ENCODE data around the gene SPG21. TPM values are rescaled to one million over a fixed set of nuclear protein-coding genes. Genes with fewer than 3 reads are reported as not detected.

SPG21 gene
- total and polyA plus RNA-seq, 4 donors = 54.6 to 77.0 (median 65.3) TPM

Other genes with a start within 250 kb of the SPG21 start
- gene RBPMS2, start 214.3 kb downstream of the SPG21 start, total RNA-seq = 1 to 10 TPM; 6.9 to 9.9 TPM
- 1 to 10 TPM in 1 of 2 donors, under 1 TPM in 1; 0.51 to 1.0 TPM for gene RBPMS2, start 214.3 kb downstream of the SPG21 start, polyA plus RNA-seq
- 1 to 10 TPM in 1 of 2 donors, under 1 TPM in 1; 0.65 to 2.8 TPM for gene PIF1, start 164.3 kb downstream of the SPG21 start, total RNA-seq
- 1 to 10 TPM in 1 of 2 donors, under 1 TPM in 1; 0.50 to 4.2 TPM for gene PIF1, start 164.3 kb downstream of the SPG21 start, polyA plus RNA-seq
- 10 to 100 TPM; 46.2 to 50.4 TPM for gene PLEKHO2, start 148.0 kb downstream of the SPG21 start, total RNA-seq
- 10 to 100 TPM; 12.2 to 13.5 TPM for gene PLEKHO2, start 148.0 kb downstream of the SPG21 start, polyA plus RNA-seq
- gene ANKDD1A, start 78.0 kb downstream of the SPG21 start, total RNA-seq = 10 to 100 TPM; 22.3 to 29.2 TPM
- 10 to 100 TPM; 11.1 to 14.7 TPM for gene ANKDD1A, start 78.0 kb downstream of the SPG21 start, polyA plus RNA-seq
- 10 to 100 TPM; 11.3 to 15.2 TPM for gene MTFMT, start 39.7 kb upstream of the SPG21 start, total RNA-seq
- 10 to 100 TPM in 1 of 2 donors, 1 to 10 TPM in 1; 6.1 to 11.0 TPM for gene MTFMT, start 39.7 kb upstream of the SPG21 start, polyA plus RNA-seq
- not detected for gene SLC51B, start 55.5 kb upstream of the SPG21 start, total RNA-seq
- gene SLC51B, start 55.5 kb upstream of the SPG21 start, polyA plus RNA-seq = 10 to 100 TPM in 1 of 2 donors, not detected in 1; 31.4 TPM
- 100 to 1,000 TPM in 1 of 2 donors, 10 to 100 TPM in 1; 86.9 to 171 TPM for gene RASL12, start 78.1 kb upstream of the SPG21 start, total RNA-seq
- gene RASL12, start 78.1 kb upstream of the SPG21 start, polyA plus RNA-seq = 10 to 100 TPM; 51.3 to 82.1 TPM
- 1 to 10 TPM; 1.5 TPM for gene KBTBD13, start 86.8 kb upstream of the SPG21 start, total RNA-seq
- gene KBTBD13, start 86.8 kb upstream of the SPG21 start, polyA plus RNA-seq = under 1 TPM; 0.05 to 0.25 TPM
- 10 to 100 TPM in 1 of 2 donors, 1 to 10 TPM in 1; 5.4 to 10.3 TPM for gene UBAP1L, start 125.3 kb upstream of the SPG21 start, total RNA-seq
- gene UBAP1L, start 125.3 kb upstream of the SPG21 start, polyA plus RNA-seq = 1 to 10 TPM in 1 of 2 donors, under 1 TPM in 1; 0.88 to 8.6 TPM
- gene PDCD7, start 143.9 kb upstream of the SPG21 start, total RNA-seq = 10 to 100 TPM; 18.3 to 34.0 TPM
- gene PDCD7, start 143.9 kb upstream of the SPG21 start, polyA plus RNA-seq = 10 to 100 TPM; 11.1 to 13.8 TPM
- 10 to 100 TPM; 33.4 to 43.9 TPM for gene CLPX, start 195.4 kb upstream of the SPG21 start, total RNA-seq
- 10 to 100 TPM; 11.0 to 19.8 TPM for gene CLPX, start 195.4 kb upstream of the SPG21 start, polyA plus RNA-seq
- 100 to 1,000 TPM in 1 of 2 donors, under 1 TPM in 1; 0.84 to 170 TPM for gene CILP, start 221.6 kb upstream of the SPG21 start, total RNA-seq
- 1 to 10 TPM in 1 of 2 donors, under 1 TPM in 1; 0.28 to 2.6 TPM for gene CILP, start 221.6 kb upstream of the SPG21 start, polyA plus RNA-seq